ENCODE measurements around the gene ZNF24. TPM values are rescaled to one million over a fixed set of nuclear protein-coding genes. Genes with fewer than 3 reads are reported as not detected.

ZNF24 gene
- total RNA-seq, 1 experiment from 2014 or later = 57.9 TPM

DNA sequence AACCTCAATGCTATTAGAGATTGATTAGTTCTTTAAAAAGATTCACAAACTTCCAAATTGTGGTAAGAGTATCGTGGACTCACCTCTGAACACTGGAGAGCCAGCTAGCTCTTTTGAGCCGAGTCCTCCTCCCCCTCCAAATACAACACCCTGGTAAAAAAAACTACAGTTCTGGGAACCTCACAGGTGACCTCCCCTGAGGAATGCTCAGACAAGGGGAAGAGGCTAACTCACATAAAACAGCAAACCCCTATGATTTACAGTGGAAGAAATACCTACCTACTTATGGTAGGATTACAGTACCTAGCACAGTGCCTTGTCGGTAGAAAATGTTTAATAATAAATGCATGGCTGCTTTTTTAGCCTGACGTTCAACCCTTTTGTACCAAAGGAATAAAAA lies 8.4 kb downstream of the ZNF24 start:
- H3K14ac ChIP-seq (ENCODE audit: insufficient read depth, low read length) = no peak overlapping the region
- H3K79me2 ChIP-seq (ENCODE audit: insufficient read depth, low read length) = peaks cover 3% of the 10 kb centered on the region
- no peak overlapping the region for H4K91ac ChIP-seq (ENCODE audit: insufficient read length, low read depth, low read length)
- no peak overlapping the region for H2BK120ac ChIP-seq (ENCODE audit: low read depth, low read length, poor library complexity, severe bottlenecking)
- no peak overlapping the region; a peak in 1 of 7 replicates for H3K27ac Mint-ChIP-seq
- H3K23ac ChIP-seq (ENCODE audit: insufficient read length, low read depth, low read length) = no peak overlapping the region
- no peak overlapping the region for H2AFZ ChIP-seq (ENCODE audit: low read length)
- no peak overlapping the region for H4K5ac ChIP-seq (ENCODE audit: insufficient read length, low read depth, low read length)
- H3K79me1 ChIP-seq (ENCODE audit: insufficient read depth, low read depth, low read length, poor library complexity, severe bottlenecking) = peaks cover 3% of the 10 kb centered on the region
- H2BK12ac ChIP-seq (ENCODE audit: insufficient read length, low read depth, low read length) = no peak overlapping the region
- no peaks in the 10 kb centered on the region; a peak in 1 of 5 replicates for H3K9me3 Mint-ChIP-seq
- H3K9ac ChIP-seq (ENCODE audit: extremely low read depth, insufficient read length, low read length) = no peak overlapping the region
- no peak overlapping the region for H2AK5ac ChIP-seq (ENCODE audit: insufficient read length, low read length)
- H3K27me3 Mint-ChIP-seq (ENCODE audit: low read depth) = no peaks in the 10 kb centered on the region
- no peak overlapping the region for H4K8ac ChIP-seq (replicated peaks; ENCODE audit: insufficient read length, low read depth, low read length)
- no peaks in the 10 kb centered on the region for H3K4me1 ChIP-seq (ENCODE audit: insufficient read depth, low read length)
- H3T11ph ChIP-seq (ENCODE audit: low read length) = no peak overlapping the region
- no peak overlapping the region for H3K18ac ChIP-seq (ENCODE audit: insufficient read length, low read depth, low read length)
- H2BK5ac ChIP-seq (ENCODE audit: insufficient read length, low read length) = no peak overlapping the region
- H4K20me1 ChIP-seq (ENCODE audit: control insufficient read depth, insufficient read depth, insufficient read length) = no peaks in the 10 kb centered on the region
- DNase-seq = no peak
- no peak overlapping the region for H3K56ac ChIP-seq (ENCODE audit: insufficient read length, low read depth, low read length)
- no peaks in the 10 kb centered on the region for H3K9me3 ChIP-seq (ENCODE audit: control insufficient read depth, low read depth, low read length)
- no peak overlapping the region for H3K4me2 ChIP-seq (ENCODE audit: insufficient read depth, insufficient read length, low read length)
- H2BK15ac ChIP-seq (ENCODE audit: low read depth, low read length) = no peak overlapping the region
- H2BK20ac ChIP-seq (ENCODE audit: low read depth, low read length, poor library complexity, severe bottlenecking) = no peak overlapping the region
- H3K27me3 ChIP-seq (ENCODE audit: insufficient read depth, low read length) = no peaks in the 10 kb centered on the region
- no peaks in the 10 kb centered on the region for H3K4me1 Mint-ChIP-seq
- H3K4ac ChIP-seq (ENCODE audit: low read depth, low read length) = no peak overlapping the region
- no peak overlapping the region for H3K27ac ChIP-seq (ENCODE audit: insufficient read length, low read depth, low read length)
- TF ChIP-seq, protein P1, sequence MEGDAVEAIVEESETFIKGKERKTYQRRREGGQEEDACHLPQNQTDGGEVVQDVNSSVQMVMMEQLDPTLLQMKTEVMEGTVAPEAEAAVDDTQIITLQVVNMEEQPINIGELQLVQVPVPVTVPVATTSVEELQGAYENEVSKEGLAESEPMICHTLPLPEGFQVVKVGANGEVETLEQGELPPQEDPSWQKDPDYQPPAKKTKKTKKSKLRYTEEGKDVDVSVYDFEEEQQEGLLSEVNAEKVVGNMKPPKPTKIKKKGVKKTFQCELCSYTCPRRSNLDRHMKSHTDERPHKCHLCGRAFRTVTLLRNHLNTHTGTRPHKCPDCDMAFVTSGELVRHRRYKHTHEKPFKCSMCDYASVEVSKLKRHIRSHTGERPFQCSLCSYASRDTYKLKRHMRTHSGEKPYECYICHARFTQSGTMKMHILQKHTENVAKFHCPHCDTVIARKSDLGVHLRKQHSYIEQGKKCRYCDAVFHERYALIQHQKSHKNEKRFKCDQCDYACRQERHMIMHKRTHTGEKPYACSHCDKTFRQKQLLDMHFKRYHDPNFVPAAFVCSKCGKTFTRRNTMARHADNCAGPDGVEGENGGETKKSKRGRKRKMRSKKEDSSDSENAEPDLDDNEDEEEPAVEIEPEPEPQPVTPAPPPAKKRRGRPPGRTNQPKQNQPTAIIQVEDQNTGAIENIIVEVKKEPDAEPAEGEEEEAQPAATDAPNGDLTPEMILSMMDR (conservative IDR thresholded peaks at IDR 0.05) = no peak
- no peak overlapping the region for H3K4me3 Mint-ChIP-seq
- H3K36me3 Mint-ChIP-seq (ENCODE audit: insufficient read depth in 1 of 3, low read depth in 3 of 3) = peaks cover 55 to 80% (median 75%) of the 10 kb centered on the region in 3 experiments; a peak in 6 of 7 replicates
- no CpG with 5 or more reads among the region's 4 CpGs for WGBS (ENCODE audit: extremely low coverage, insufficient read length, low lambda C conversion rate)
- no peaks in the 10 kb centered on the region for H3K23me2 ChIP-seq (ENCODE audit: insufficient read length, low read depth, low read length, poor library complexity, severe bottlenecking)
